GM23338 (cell line): ENCODE results near the gene ZNF536.

Experiments used
- CREB1 ChIP-seq: fragments of 250-450 bp; sonication (Bioruptor Pico); IDR thresholded peaks from 2 replicates; pipeline ENCODE4 v1.5.0; 2020; ENCODE audit warnings: low read depth, mild to moderate bottlenecking, moderate library complexity
- CTCF ChIP-seq, 2 experiments: fragments of 200-600 bp in 1 of 2; sonication (generic) in 1 of 2; conservative IDR thresholded peaks; 2 replicates each; pipeline versions ENCODE4 v1.5.1 to v1.6.1; 2016 to 2017; ENCODE audit warnings: antibody characterized with exemption in 2 of 2, low read depth in 2 of 2, mild to moderate bottlenecking in 2 of 2, moderate library complexity in 1 of 2
- EZH2 ChIP-seq: fragments of 200-600 bp; sonication (generic); IDR thresholded peaks from one replicate; pipeline ENCODE4 v1.8.0; 2017; ENCODE audit warnings: antibody characterized with exemption, mild to moderate bottlenecking, low read depth; ENCODE audit not compliant: unreplicated experiment
- EZH2phosphoT487 ChIP-seq: fragments of 200-600 bp; sonication (generic); IDR thresholded peaks from one replicate; pipeline ENCODE4 v1.8.1; 2018; ENCODE audit warnings: antibody characterized with exemption; ENCODE audit not compliant: unreplicated experiment
- JUNB ChIP-seq: IDR thresholded peaks from one replicate; pipeline ENCODE4 v1.6.1; 2016; ENCODE audit warnings: antibody characterized with exemption; ENCODE audit not compliant: unreplicated experiment
- NANOG ChIP-seq: IDR thresholded peaks from 2 replicates; pipeline ENCODE4 v1.6.1; 2016; ENCODE audit warnings: antibody characterized with exemption, borderline replicate concordance
- POLR2AphosphoS5 ChIP-seq: IDR thresholded peaks from 2 replicates; pipeline ENCODE4 v1.6.1; 2016; ENCODE audit warnings: antibody characterized with exemption, low read depth
- ZNF114 ChIP-seq: fragments of 250-450 bp; sonication (Bioruptor Pico); IDR thresholded peaks from 2 replicates; pipeline ENCODE4 v1.5.0; 2020; ENCODE audit warnings: mild to moderate bottlenecking, moderate library complexity
- ZNF462 ChIP-seq: fragments of 250-450 bp; sonication (Bioruptor Pico); IDR thresholded peaks from 2 replicates; pipeline ENCODE4 v1.5.0; 2020; ENCODE audit warnings: mild to moderate bottlenecking, moderate library complexity
- TF ChIP-seq, protein P1 (sequence below): IDR thresholded peaks from one replicate; pipeline ENCODE4 v1.6.1; 2018; ENCODE audit warnings: antibody characterized with exemption; ENCODE audit not compliant: unreplicated experiment

DNA sequence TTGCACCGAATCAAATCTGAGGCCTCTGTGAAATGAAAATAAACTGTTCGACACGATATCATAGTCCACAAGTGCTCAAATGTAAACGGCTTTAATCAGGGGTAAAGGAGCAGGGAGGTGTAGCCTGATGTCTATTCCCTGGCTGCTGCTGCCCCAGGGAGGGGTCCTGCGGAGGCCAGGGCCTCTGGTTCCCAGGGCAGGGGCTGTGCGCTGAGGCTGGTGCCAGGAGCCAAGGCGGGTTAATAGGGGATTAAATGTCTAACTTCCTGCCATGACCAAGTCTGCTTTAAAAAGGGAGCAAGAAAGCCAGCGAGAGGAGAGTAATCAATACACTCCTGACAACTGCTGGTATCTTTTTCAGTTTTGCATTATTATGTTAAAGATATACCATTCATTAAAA is 59.4 kb downstream of the ZNF536 start:
- TF ChIP-seq CTCF (conservative IDR thresholded peaks at IDR 0.05; ENCODE audit: low read depth in 2 of 2) (no peak), EZH2 (no peak), JUNB (no peak), POLR2AphosphoS5 (no peak), CREB1 (CRISPR knock-in tag) (no peak), EZH2phosphoT487 (no peak), ZNF114 (CRISPR knock-in tag) (no peak), ZNF462 (CRISPR knock-in tag) (no peak), NANOG (no peak)
- TF ChIP-seq, protein P1, sequence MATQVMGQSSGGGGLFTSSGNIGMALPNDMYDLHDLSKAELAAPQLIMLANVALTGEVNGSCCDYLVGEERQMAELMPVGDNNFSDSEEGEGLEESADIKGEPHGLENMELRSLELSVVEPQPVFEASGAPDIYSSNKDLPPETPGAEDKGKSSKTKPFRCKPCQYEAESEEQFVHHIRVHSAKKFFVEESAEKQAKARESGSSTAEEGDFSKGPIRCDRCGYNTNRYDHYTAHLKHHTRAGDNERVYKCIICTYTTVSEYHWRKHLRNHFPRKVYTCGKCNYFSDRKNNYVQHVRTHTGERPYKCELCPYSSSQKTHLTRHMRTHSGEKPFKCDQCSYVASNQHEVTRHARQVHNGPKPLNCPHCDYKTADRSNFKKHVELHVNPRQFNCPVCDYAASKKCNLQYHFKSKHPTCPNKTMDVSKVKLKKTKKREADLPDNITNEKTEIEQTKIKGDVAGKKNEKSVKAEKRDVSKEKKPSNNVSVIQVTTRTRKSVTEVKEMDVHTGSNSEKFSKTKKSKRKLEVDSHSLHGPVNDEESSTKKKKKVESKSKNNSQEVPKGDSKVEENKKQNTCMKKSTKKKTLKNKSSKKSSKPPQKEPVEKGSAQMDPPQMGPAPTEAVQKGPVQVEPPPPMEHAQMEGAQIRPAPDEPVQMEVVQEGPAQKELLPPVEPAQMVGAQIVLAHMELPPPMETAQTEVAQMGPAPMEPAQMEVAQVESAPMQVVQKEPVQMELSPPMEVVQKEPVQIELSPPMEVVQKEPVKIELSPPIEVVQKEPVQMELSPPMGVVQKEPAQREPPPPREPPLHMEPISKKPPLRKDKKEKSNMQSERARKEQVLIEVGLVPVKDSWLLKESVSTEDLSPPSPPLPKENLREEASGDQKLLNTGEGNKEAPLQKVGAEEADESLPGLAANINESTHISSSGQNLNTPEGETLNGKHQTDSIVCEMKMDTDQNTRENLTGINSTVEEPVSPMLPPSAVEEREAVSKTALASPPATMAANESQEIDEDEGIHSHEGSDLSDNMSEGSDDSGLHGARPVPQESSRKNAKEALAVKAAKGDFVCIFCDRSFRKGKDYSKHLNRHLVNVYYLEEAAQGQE = no peak
